K562 (cell line): ENCODE results near the gene ZNF81. TPM values are rescaled to one million over a fixed set of nuclear protein-coding genes. Genes with fewer than 3 reads are reported as not detected.

Source experiments
- ATF1 ChIP-seq, 2 experiments: fragments of 450-650 bp in 1 of 2; IDR thresholded peaks; 2 replicates each; pipeline ENCODE4 v1.6.1; 2016; ENCODE audit warnings: missing compliant biosample characterization in 1 of 2, missing genetic modification characterization in 1 of 2
- ATF4 ChIP-seq: fragments of 450-650 bp; formaldehyde crosslinking; IDR thresholded peaks from 2 replicates; pipeline ENCODE4 v1.4.0; 2022; ENCODE audit warnings: mild to moderate bottlenecking, moderate library complexity
- BACH1 ChIP-seq: fragments of 200-800 bp; sonication (Bioruptor generic); IDR thresholded peaks from 2 replicates; pipeline ENCODE4 v1.6.1; 2016; ENCODE audit warnings: missing genetic modification characterization, missing compliant biosample characterization
- CBX8 ChIP-seq: fragments of 200-600 bp; sonication (generic); IDR thresholded peaks from 2 replicates; pipeline ENCODE4 v1.6.1; 2012; ENCODE audit warnings: borderline replicate concordance, mixed run types, low read depth, mild to moderate bottlenecking, moderate library complexity, mixed read lengths, low read length, control low read depth, inconsistent platforms; ENCODE audit not compliant: poor library complexity, severe bottlenecking; ENCODE audit errors: extremely low read depth
- MAZ ChIP-seq, 2 experiments: fragments of 450-650 bp in 1 of 2; sonication (generic) in 1 of 2; formaldehyde crosslinking; IDR thresholded peaks in 1 of 2; conservative IDR thresholded peaks in 1 of 2; 2 replicates each; pipeline versions ENCODE4 v1.4.0 to v1.5.0; 2020; ENCODE audit warnings: mild to moderate bottlenecking in 1 of 2, missing genetic modification reagents in 1 of 2
- MED1 ChIP-seq: sonication (generic); formaldehyde crosslinking; IDR thresholded peaks from 2 replicates; pipeline ENCODE4 v1.8.1; 2023; ENCODE audit warnings: missing genetic modification reagents, borderline replicate concordance
- NCOA4 ChIP-seq: fragments of 450-650 bp; IDR thresholded peaks from 2 replicates; pipeline ENCODE4 v1.6.1; 2018; ENCODE audit warnings: mild to moderate bottlenecking; ENCODE audit not compliant: partially characterized antibody
- NEUROD1 ChIP-seq: fragments of 150-350 bp; IDR thresholded peaks from 2 replicates; pipeline ENCODE4 v1.6.1; 2014; ENCODE audit warnings: borderline replicate concordance, low read length, low read depth; ENCODE audit not compliant: partially characterized antibody
- NRF1 ChIP-seq, 2 experiments: fragments of 450-650 bp; IDR thresholded peaks in 1 of 2; conservative IDR thresholded peaks in 1 of 2; 2 replicates each; pipeline ENCODE4 v1.6.1; 2014; ENCODE audit warnings: mild to moderate bottlenecking in 2 of 2
- SAFB2 ChIP-seq: fragments of 200-400 bp; formaldehyde crosslinking; IDR thresholded peaks from 2 replicates; pipeline ENCODE4 v1.6.1; 2018; ENCODE audit warnings: borderline replicate concordance, low read length, low read depth, moderate library complexity; ENCODE audit not compliant: severe bottlenecking
- SIRT6 ChIP-seq: IDR thresholded peaks from one replicate; pipeline ENCODE4 v1.6.1; 2012; ENCODE audit warnings: low read depth, mild to moderate bottlenecking, control low read depth, inconsistent platforms, low read length, moderate library complexity
- STAT5A ChIP-seq: IDR thresholded peaks from 2 replicates; pipeline ENCODE4 v1.6.1; 2012; ENCODE audit warnings: low read length, inconsistent platforms, borderline replicate concordance
- ZHX1 ChIP-seq: fragments of 150-350 bp; conservative IDR thresholded peaks from 2 replicates; pipeline ENCODE4 v1.6.1; 2014; ENCODE audit warnings: low read length
- ZNF175 ChIP-seq: fragments of 200-800 bp; sonication (Bioruptor generic); IDR thresholded peaks from 2 replicates; pipeline ENCODE4 v1.6.1; 2016; ENCODE audit warnings: low read depth, mild to moderate bottlenecking, missing genetic modification characterization, missing compliant biosample characterization
- polyA plus RNA-seq, 8 experiments: library from polyadenylated mRNA; depleted of rRNA in 4 of 8; stranded (reverse) in 5 of 8; unstranded in 3 of 8; fragments of >200 nt; fragmentation: Nextera tagmentation in 2 of 8; fragmentation: Illumina TruSeq in 1 of 8; extraction: Ambion mirVana in 2 of 8; extraction: Trizol in 1 of 8; gene quantifications; 2 replicates each; pipeline versions ENCODE4 v1.2.1 to v1.2.3, GENCODE V29; 2011 to 2014; ENCODE audit warnings: inconsistent platforms in 1 of 8, missing spikeins in 1 of 8
- total RNA-seq, 7 experiments: library from RNA; depleted of rRNA in 6 of 7; stranded (reverse); fragments of >200 nt in 6 of 7; fragmentation: Illumina TruSeq in 2 of 7; extraction: Trizol in 2 of 7; gene quantifications; 2 replicates each; pipeline versions ENCODE4 v1.2.1 to v1.2.3, GENCODE V29; 2011 to 2021; ENCODE audit warnings: low replicate concordance in 1 of 7
- TF ChIP-seq, protein P1 (sequence below): fragments of 250-450 bp; sonication (Bioruptor Pico); IDR thresholded peaks from 2 replicates; pipeline ENCODE4 v1.8.0; 2022; ENCODE audit warnings: inconsistent platforms
- TF ChIP-seq, protein P2 (sequence below): fragments of 250-450 bp; sonication (Bioruptor Pico); IDR thresholded peaks from 2 replicates; pipeline ENCODE4 v1.8.0; 2021; ENCODE audit warnings: borderline replicate concordance, mild to moderate bottlenecking, moderate library complexity; ENCODE audit not compliant: poor library complexity, severe bottlenecking
- TF ChIP-seq, protein P3 (sequence below), 3 experiments: fragments of 200-800 bp in 1 of 3; sonication (Bioruptor generic) in 1 of 3; sonication (generic) in 1 of 3; formaldehyde crosslinking in 1 of 3; IDR thresholded peaks; 2 replicates each; pipeline versions ENCODE4 v1.6.1 to v1.8.0; 2016 to 2022; ENCODE audit warnings: mild to moderate bottlenecking in 2 of 3, missing compliant biosample characterization in 2 of 3, missing genetic modification characterization in 2 of 3, missing genetic modification reagents in 1 of 3

ZNF81 gene
- total and polyA plus RNA-seq, 9 of the 15 experiments (the other 6 are each of a cell fraction or from before 2014, with no cell fraction given): 2.4 to 9.6 (median 4.9) TPM

DNA sequence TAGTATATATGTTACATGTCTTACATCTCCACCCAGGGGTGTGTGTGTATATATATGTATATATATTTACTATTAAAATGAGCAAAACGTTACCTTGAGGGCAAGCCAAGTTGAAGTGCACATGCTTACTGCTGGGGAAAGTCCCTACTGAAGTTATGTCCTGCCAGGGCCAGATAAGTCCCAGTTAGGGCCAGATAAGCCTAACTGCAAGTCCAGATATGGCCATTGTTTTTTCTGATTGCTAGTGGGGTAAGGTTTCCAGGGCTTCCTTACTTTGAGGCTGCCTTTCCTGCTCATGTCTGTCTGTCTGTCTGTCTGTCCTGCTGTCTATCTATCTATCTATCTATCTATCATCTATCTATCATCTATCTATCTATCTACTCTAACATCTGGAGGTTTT, 19.3 kb upstream of the ZNF81 start (continued):
- TF ChIP-seq ZHX1 (no peak), ATF1 (CRISPR knock-in tag; IDR thresholded peaks at IDR 0.05) (no peak), ATF1 (tag; IDR thresholded peaks at IDR 0.05) (no peak), ATF4 (CRISPR knock-in tag) (no peak), MAZ (CRISPR knock-in tag; conservative IDR thresholded peaks at IDR 0.05 in 1 of 2, IDR thresholded peaks at IDR 0.05 in 1 of 2) (peak in 1 of 2 experiments; percentile 27; a peak in 1 of 4 replicates), SAFB2 (no peak), CBX8 (no peak), SIRT6 (no peak), NCOA4 (no peak), MED1 (CRISPR knock-in tag) (no peak), STAT5A (peak; percentile 92), NRF1 (conservative IDR thresholded peaks at IDR 0.05 in 1 of 2, IDR thresholded peaks at IDR 0.05 in 1 of 2) (no peak; a peak in 1 of 4 replicates), BACH1 (tag) (no peak), ZNF175 (CRISPR knock-in tag) (peak; percentile 62; the same call in 1 of the 2 replicates), NEUROD1 (peak; percentile 51)
- TF ChIP-seq, protein P1, sequence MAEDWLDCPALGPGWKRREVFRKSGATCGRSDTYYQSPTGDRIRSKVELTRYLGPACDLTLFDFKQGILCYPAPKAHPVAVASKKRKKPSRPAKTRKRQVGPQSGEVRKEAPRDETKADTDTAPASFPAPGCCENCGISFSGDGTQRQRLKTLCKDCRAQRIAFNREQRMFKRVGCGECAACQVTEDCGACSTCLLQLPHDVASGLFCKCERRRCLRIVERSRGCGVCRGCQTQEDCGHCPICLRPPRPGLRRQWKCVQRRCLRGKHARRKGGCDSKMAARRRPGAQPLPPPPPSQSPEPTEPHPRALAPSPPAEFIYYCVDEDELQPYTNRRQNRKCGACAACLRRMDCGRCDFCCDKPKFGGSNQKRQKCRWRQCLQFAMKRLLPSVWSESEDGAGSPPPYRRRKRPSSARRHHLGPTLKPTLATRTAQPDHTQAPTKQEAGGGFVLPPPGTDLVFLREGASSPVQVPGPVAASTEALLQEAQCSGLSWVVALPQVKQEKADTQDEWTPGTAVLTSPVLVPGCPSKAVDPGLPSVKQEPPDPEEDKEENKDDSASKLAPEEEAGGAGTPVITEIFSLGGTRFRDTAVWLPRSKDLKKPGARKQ (CRISPR knock-in tag): no peak
- TF ChIP-seq, protein P2, sequence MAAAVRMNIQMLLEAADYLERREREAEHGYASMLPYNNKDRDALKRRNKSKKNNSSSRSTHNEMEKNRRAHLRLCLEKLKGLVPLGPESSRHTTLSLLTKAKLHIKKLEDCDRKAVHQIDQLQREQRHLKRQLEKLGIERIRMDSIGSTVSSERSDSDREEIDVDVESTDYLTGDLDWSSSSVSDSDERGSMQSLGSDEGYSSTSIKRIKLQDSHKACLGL (CRISPR knock-in tag): no peak
- TF ChIP-seq, protein P3, sequence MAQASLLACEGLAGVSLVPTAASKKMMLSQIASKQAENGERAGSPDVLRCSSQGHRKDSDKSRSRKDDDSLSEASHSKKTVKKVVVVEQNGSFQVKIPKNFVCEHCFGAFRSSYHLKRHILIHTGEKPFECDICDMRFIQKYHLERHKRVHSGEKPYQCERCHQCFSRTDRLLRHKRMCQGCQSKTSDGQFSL (CRISPR knock-in tag; IDR thresholded peaks at IDR 0.05): no peak
- TF ChIP-seq, protein P3 (tag; IDR thresholded peaks at IDR 0.05): no peak
